GF-D8 (cell line): ENCODE data around the gene SLC35B4.
"Not testable (repeated sequence)": the region's sequence is repeated elsewhere in the genome, so short reads cannot be mapped to it uniquely, and the experiment has no call there.

ENCODE experiments used
- DNase-seq: peaks from one replicate; lab custom pipeline; 2025; lab: John Stamatoyannopoulos, UW

Gene SLC35B4

DNA sequence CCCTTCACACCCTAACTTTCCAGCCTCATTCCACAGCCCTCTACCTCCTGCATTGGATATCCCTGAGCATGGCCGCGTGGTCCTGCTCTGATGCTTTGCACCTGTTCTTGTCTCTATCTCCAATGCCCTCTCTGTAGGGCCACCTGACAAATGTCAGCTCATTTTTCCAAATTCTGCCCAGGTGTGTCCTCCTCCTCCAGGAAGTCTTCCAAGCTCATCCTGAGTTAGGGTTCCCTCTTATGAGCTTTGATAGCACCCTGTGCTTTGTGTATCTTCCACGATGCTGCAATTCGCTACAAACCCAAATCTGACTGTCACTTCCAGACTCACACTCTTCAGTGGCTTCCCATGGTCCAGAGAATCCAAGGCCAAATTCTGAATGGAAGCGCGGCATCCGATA, 14.7 kb upstream of the SLC35B4 start:
- no peak for DNase-seq

- no peak for DNase-seq
Observed at GRCh38 chr7:134330974-134331373, 14.2 kb upstream of the SLC35B4 start.

- no peak for DNase-seq
Observed at GRCh38 chr7:134329614-134330346, 13.1 kb upstream of the SLC35B4 start.

GRCh38 chr7:134328900-134329299, 12.2 kb upstream of the SLC35B4 start:
- no peak for DNase-seq

DNA sequence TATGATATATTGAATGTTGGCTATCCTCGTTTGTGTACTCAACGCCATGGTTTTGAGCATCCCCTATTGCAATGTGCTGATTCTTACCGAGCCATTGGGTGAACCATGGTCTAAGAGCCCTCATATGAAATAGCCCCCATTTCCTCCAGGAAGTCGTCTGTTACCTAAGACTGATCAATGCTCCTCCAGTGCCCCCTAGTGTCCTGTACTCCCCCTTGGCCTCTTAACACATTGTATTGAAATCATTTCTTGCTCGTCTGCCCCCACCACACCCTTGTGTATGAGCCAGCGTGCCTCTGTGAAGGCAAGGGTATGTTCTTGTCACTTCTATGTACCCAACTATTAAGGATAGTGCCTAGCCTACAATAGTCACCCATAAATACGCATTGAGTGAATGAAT, 11.2 kb upstream of the SLC35B4 start:
- DNase-seq, result peak; percentile 25

DNA sequence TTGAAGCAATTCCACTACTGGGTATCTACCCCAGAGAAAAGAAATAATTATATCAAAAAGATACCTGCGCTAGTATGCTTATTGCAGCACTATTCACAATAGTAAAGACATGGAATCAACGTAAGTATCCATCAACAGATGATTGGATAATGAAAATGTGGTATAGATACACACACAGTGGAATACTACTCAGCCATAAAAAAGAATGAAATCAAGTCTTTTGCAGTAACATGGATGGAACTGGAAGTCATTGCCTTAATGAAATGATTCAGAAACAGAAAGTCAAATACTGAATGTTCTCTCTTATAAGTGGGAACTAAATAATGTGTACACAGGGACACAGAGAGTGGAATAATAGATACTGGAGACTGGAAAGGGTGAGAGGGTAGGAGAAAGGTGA, 7.4 kb upstream of the SLC35B4 start:
- no peak for DNase-seq

GRCh38 chr7:134320201-134320600, 3.5 kb upstream of the SLC35B4 start:
- no peak for DNase-seq

- DNase-seq, result no peak
Observed at GRCh38 chr7:134318443-134318842, 1.7 kb upstream of the SLC35B4 start.

DNA sequence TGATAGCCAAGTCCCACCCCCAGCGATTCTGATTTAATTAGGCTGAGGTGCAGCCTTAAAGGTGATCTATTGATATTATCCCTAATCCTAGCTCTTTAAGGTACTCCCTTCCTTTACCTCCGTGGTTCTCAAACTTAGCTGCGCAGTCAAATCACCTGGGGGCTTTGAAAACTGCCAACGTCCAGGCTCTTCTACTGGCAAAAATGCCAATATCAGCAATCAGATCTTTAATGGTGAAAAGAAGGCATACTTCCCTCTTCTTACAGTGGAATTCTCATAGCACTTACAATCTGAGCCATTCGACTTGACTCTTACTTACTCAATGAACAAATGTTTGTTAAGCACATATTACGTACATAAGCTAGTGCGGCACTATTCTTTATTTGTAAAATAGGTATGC, 704 bp upstream of the SLC35B4 start:
- DNase-seq, result no peak

DNA sequence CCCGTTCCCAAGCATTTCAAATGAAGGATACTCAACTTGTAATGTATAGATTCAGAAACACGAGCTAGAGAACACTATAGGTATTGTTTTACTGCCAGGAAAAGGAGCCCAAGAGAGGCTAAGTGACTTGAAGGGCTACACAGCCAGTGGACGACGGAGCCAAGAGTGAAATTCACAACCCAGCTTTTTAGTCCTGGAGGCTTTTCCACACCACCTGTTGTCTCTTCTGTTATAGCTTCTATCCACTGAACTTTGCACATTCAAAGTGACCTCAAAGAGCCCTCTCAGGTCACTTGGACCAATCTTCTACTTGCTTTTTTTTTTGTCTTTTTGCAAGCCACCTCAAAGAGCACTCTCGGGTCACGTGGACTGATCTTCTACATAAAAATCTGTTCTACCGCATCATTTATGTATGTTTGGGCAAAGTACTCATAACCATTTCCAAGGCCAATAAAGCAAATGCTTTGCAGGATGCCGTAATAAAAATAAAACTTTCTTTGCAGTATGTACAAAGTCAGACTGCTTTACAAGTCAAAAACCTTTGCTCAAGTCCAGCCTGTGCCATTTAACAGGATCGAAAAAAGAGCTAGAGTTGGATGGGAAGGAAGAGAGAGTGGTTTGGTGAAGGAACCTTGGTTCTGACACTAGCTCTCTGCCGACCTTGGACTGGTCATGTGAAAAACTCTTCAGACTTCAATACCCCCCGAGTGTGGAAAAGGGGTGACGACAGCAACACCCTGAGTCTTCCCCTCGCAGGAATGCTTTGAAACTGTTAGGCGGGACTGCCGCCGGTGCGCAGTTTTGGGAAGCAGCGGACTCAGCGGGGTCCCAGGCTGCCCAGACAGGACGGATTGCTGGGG, 821 bp downstream of the SLC35B4 start:
- DNase-seq, result no peak

GRCh38 chr7:134313543-134313942, 3.2 kb downstream of the SLC35B4 start:
- DNase-seq, result no peak

DNA sequence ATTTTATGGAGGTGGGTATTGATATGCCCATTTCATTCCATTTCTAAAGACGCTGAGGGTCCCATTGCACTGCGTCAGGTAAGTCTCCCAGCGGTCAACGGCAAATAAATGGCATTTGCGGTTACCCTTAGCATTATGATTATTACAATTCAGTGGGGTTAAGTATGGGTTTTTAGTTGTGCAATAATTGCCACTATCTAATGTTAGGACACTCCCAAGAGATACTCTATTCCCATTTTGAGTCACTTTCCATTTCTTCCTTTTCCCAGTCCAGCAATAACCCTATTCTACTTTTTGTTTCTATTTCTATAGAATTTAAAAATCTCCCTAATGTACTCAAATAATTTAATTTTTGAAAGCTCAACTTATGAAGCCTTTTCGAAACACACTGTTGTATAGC, 4.0 kb downstream of the SLC35B4 start:
- no peak for DNase-seq

- DNase-seq, result no peak
Observed at GRCh38 chr7:134311807-134312206, 4.9 kb downstream of the SLC35B4 start.

- no peak for DNase-seq
Observed at GRCh38 chr7:134308548-134308947, 8.2 kb downstream of the SLC35B4 start.

DNA sequence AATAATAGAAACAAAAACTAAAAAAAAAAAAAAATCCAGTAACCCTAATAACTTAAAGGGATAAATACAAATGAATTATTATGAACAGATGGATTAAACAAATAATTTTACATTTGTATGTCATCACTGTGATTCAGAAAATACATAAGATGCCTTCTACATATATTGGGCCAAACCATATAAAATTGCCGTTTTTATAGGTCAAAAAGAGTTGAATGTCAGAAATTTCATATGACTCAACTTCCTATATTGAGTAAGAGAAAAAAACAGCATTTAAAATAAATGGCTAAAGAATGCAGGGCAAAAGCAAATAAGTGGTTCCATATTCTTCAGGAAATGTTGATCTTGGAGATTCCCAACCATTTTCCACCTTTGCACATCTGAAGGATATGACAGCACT, 9.4 kb downstream of the SLC35B4 start:
- DNase-seq, result no peak

DNA sequence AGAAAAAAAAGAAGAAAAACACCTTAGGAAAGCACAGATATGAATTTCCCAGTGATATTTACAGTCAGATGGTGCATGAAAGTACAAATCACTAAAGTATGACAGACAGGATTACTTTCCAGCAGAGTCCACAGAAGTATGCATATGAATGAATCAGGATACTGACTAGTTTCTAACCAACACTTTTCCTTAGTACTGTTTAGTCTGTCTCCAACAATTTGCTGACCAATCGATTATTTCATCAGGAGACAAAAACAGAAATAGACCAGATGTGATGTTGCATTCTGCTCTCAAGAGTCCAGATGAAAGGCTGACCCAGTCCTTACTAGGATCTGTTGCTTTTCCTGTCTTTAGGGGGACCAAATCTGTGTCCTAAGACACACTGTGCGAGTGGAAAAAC, 14.6 kb downstream of the SLC35B4 start:
- no peak for DNase-seq

- no peak for DNase-seq
Observed at GRCh38 chr7:134301592-134301991, 15.1 kb downstream of the SLC35B4 start.

- DNase-seq, result no peak
Observed at GRCh38 chr7:134300988-134301387, 15.7 kb downstream of the SLC35B4 start.

DNA sequence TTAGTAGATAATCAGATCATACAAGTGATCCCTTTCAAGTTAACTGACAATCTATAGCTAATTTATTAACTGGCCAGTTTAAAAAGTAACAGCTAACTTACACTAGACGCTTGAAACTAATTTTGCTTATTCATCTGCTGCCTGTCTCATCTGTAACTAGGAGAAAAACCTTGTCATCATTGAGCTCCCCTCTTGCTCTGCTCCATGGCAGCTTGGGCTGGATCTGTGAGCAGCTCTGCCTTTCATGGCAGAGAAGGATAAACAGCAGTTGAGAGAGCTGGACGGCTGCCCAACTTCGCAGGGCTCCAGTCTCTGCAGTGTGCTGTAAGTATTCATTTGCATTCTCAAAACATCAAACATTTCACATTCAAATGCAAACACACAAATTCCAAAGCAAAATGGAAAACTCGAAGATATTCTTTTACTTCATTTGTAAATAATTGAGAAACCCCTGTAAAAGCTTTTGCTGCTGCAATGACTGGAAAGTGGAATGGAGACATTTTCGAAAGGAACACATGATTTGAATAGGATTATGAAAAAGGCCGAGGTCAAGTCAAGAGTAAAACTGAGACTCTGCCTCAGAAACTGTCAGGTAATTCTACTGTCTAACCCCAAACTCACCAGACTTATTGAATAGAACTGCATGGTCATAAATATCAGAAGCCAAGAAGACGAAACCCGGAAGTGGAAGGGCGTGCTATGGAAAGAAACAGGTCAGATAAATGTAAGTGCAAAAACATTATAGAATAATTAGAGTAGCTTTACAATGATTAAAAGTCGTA, 17.6 kb downstream of the SLC35B4 start:
- DNase-seq, result no peak

DNA sequence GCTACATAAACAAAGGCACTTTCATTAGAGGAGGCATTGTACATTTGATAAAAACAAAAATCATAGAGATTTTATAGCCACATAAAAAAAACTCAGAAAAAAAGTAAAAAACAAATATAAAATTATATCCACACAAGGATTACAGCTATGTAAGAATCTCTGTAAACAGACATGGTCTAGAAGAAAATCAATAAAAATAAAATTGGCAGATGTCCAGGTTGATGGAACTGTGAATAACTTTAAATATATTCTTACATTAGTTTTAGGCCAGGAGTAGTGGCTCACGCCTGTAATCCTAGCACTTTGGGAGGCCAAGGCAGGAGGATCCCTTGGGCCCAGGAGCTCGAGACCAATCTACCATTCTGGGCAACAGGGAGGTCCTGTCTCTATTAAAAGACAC, 19.2 kb downstream of the SLC35B4 start:
- DNase-seq, result no peak

DNA sequence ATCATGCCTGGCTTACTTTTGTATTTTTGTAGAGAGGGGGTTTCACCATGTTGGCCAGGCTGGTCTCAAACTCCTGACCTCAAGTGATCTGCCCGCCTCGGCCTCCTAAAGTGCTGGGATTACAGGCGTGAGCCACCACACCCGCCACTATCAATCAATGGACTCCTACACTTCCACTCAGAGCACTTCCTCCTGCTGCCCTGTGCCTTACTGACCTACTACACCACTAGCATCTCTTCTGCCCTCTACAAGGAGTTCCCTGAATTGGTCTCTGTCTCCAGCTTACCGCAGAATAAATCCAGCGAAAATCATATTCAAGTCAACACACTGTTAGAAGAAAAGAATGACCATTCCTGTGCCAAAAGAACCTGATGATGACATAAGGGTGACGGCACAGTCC, 20.7 kb downstream of the SLC35B4 start:
- not testable (repeated sequence) for DNase-seq

GRCh38 chr7:134293002-134293740, 23.6 kb downstream of the SLC35B4 start:
- no peak for DNase-seq
